ENCODE results near the gene RNF113B. TPM values are rescaled to one million over a fixed set of nuclear protein-coding genes. Genes with fewer than 3 reads are reported as not detected.

Gene RNF113B
- total and polyA plus RNA-seq, 2 of the 13 experiments (the other 11 are each of a cell fraction or from before 2014, with no cell fraction given): not detected

GRCh38 chr13:98199480-98199879, 22.4 kb upstream of the RNF113B start (continued):
- TF ChIP-seq ZNF816 (CRISPR knock-in tag; IDR thresholded peaks at IDR 0.05; ENCODE audit: borderline replicate concordance): no peak
- TF ChIP-seq ARID4A (CRISPR knock-in tag; IDR thresholded peaks at IDR 0.05; ENCODE audit: borderline replicate concordance): peak; percentile 21; the same call in 1 of the 2 replicates
- TF ChIP-seq PATZ1 (CRISPR knock-in tag; IDR thresholded peaks at IDR 0.05): no peak
- peak; percentile 26; the same call in 1 of the 2 replicates for TF ChIP-seq HNF4A (CRISPR knock-in tag; IDR thresholded peaks at IDR 0.05)
- TF ChIP-seq NR2F6 (IDR thresholded peaks at IDR 0.05): peak; percentile 80
- TF ChIP-seq NR2F6 (CRISPR knock-in tag; IDR thresholded peaks at IDR 0.05): peak; percentile 81; the same call in 1 of the 2 replicates
- no peak for TF ChIP-seq ZNF205 (CRISPR knock-in tag; IDR thresholded peaks at IDR 0.05)
- no peak for TF ChIP-seq ZBTB8A (CRISPR knock-in tag; IDR thresholded peaks at IDR 0.05; ENCODE audit: borderline replicate concordance, low read depth)
- TF ChIP-seq MLXIP (CRISPR knock-in tag; IDR thresholded peaks at IDR 0.05; ENCODE audit: borderline replicate concordance): no peak
- no peak for TF ChIP-seq SMC3 (IDR thresholded peaks at IDR 0.05; ENCODE audit: low read length)
- TF ChIP-seq MAZ (IDR thresholded peaks at IDR 0.05; ENCODE audit: borderline replicate concordance, low read depth, low read length): no peak
- TF ChIP-seq MAZ (CRISPR knock-in tag; IDR thresholded peaks at IDR 0.05; ENCODE audit: low read depth): no peak
- no peak for TF ChIP-seq ZNF512B (CRISPR knock-in tag; IDR thresholded peaks at IDR 0.05; ENCODE audit: borderline replicate concordance)
- TF ChIP-seq E2F5 (CRISPR knock-in tag; conservative IDR thresholded peaks at IDR 0.05): no peak
- TF ChIP-seq ZKSCAN8 (CRISPR knock-in tag; IDR thresholded peaks at IDR 0.05; ENCODE audit: borderline replicate concordance): no peak
- no peak for TF ChIP-seq ZNF772 (CRISPR knock-in tag; IDR thresholded peaks at IDR 0.05)
- peak; percentile 50; the same call in 1 of the 2 replicates for TF ChIP-seq ZNF12 (CRISPR knock-in tag; IDR thresholded peaks at IDR 0.05)
- peak; percentile 85 for TF ChIP-seq TEAD3 (CRISPR knock-in tag; optimal IDR thresholded peaks at IDR 0.05; ENCODE audit: borderline replicate concordance)
